Neural cell (in vitro differentiated cells): ENCODE measurements around the gene LSM10. TPM values are rescaled to one million over a fixed set of nuclear protein-coding genes. Genes with fewer than 3 reads are reported as not detected.

Experiments used
- H2AFZ ChIP-seq: fragments of 200-600, 300-800 bp; sonication (generic), shearing (Covaris generic); 2 replicates; pipeline ENCODE4 v1.6.0; 2014; ENCODE audit warnings: low read depth, mild to moderate bottlenecking, antibody characterized with exemption, low read length, moderate library complexity
- H3F3A ChIP-seq: fragments of 200-600 bp; shearing (Covaris generic); 2 replicates; pipeline ENCODE4 v1.6.1; 2016; ENCODE audit warnings: mild to moderate bottlenecking, moderate library complexity, mixed read lengths, antibody characterized with exemption, low read length; ENCODE audit not compliant: insufficient read depth, poor library complexity, severe bottlenecking
- H3K27ac ChIP-seq: fragments of 200-600, 300-800 bp; sonication (generic), shearing (Covaris generic); 2 replicates; pipeline ENCODE4 v1.5.1; 2014; ENCODE audit warnings: mild to moderate bottlenecking, low read length, moderate library complexity
- H3K27me3 ChIP-seq: fragments of 300-800, 200-600 bp; sonication (generic), shearing (Covaris generic); 2 replicates; pipeline ENCODE4 v1.6.0; 2014; ENCODE audit warnings: mild to moderate bottlenecking, low read depth, low read length, moderate library complexity; ENCODE audit not compliant: insufficient read depth
- H3K36me3 ChIP-seq: fragments of 300-800, 200-600 bp; sonication (generic), shearing (Covaris generic); 2 replicates; pipeline ENCODE4 v1.5.1; 2014; ENCODE audit warnings: mild to moderate bottlenecking, antibody characterized with exemption, low read length, moderate library complexity; ENCODE audit not compliant: insufficient read depth
- H3K4me2 ChIP-seq: fragments of 300-800, 200-600 bp; sonication (generic), shearing (Covaris generic); 2 replicates; pipeline ENCODE4 v1.6.0; 2014; ENCODE audit warnings: mild to moderate bottlenecking, low read length
- H3K4me3 ChIP-seq: fragments of 300-800, 200-600 bp; sonication (generic), shearing (Covaris generic); 2 replicates; pipeline ENCODE4 v1.5.1; 2014; ENCODE audit warnings: mild to moderate bottlenecking, low read length, moderate library complexity
- H3K79me2 ChIP-seq: fragments of 200-600 bp; shearing (Covaris generic); replicated peaks from 2 replicates; pipeline ENCODE4 v1.6.0; 2014; ENCODE audit warnings: mild to moderate bottlenecking, low read length, moderate library complexity; ENCODE audit not compliant: insufficient read depth
- H3K9ac ChIP-seq: fragments of 300-800, 200-600 bp; sonication (generic), shearing (Covaris generic); 2 replicates; pipeline ENCODE4 v1.6.1; 2016; ENCODE audit warnings: mild to moderate bottlenecking, low read length, mixed read lengths
- H3K9me2 ChIP-seq: fragments of 200-600 bp; shearing (Covaris generic); 2 replicates; pipeline ENCODE4 v1.6.1; 2016; ENCODE audit warnings: mild to moderate bottlenecking, low read length, mixed read lengths; ENCODE audit not compliant: insufficient read depth
- H3K9me3 ChIP-seq: fragments of 200-600, 300-800 bp; sonication (generic), shearing (Covaris generic); 2 replicates; pipeline ENCODE4 v1.6.1; 2016; ENCODE audit warnings: mild to moderate bottlenecking, mixed run types, low read length, moderate library complexity, mixed read lengths
- H4K20me1 ChIP-seq: fragments of 200-600 bp; shearing (Covaris generic); 2 replicates; pipeline ENCODE4 v1.6.1; 2016; ENCODE audit warnings: mild to moderate bottlenecking, mixed run types; ENCODE audit not compliant: insufficient read depth
- EP300 ChIP-seq: fragments of 450-650 bp; conservative IDR thresholded peaks from 2 replicates; pipeline ENCODE4 v1.6.1; 2014; ENCODE audit warnings: antibody characterized with exemption, mild to moderate bottlenecking, moderate library complexity; ENCODE audit not compliant: poor library complexity, severe bottlenecking
- EZH2 ChIP-seq: fragments of 200-600, 300-800 bp; shearing (Covaris generic), sonication (generic); IDR thresholded peaks from 2 replicates; pipeline ENCODE4 v1.6.1; 2014; ENCODE audit warnings: antibody characterized with exemption, low read length, borderline replicate concordance, mild to moderate bottlenecking; ENCODE audit not compliant: insufficient read depth, poor library complexity, severe bottlenecking
- MXI1 ChIP-seq: fragments of 450-650 bp; conservative IDR thresholded peaks from 2 replicates; pipeline ENCODE4 v1.6.1; 2014; ENCODE audit warnings: antibody characterized with exemption, mild to moderate bottlenecking; ENCODE audit not compliant: poor library complexity, severe bottlenecking
- POLR2AphosphoS5 ChIP-seq: IDR thresholded peaks from 2 replicates; pipeline ENCODE4 v1.6.1; 2012
- RAD21 ChIP-seq: fragments of 450-650 bp; conservative IDR thresholded peaks from 2 replicates; pipeline ENCODE4 v1.6.1; 2014; ENCODE audit warnings: antibody characterized with exemption, mild to moderate bottlenecking, moderate library complexity
- SMC3 ChIP-seq: fragments of 450-650 bp; conservative IDR thresholded peaks from 2 replicates; pipeline ENCODE4 v1.6.1; 2014; ENCODE audit warnings: antibody characterized with exemption, mild to moderate bottlenecking, moderate library complexity; ENCODE audit not compliant: poor library complexity
- TAF1 ChIP-seq: IDR thresholded peaks from 2 replicates; pipeline ENCODE4 v1.6.1; 2012; ENCODE audit warnings: low read depth
- polyA plus RNA-seq: library from polyadenylated mRNA; depleted of rRNA; stranded (reverse); fragments of >200 nt; gene quantifications from 2 replicates; pipeline ENCODE4 v1.2.3, GENCODE V29; 2014
- small RNA-seq, 3 experiments: library from RNA; depleted of rRNA; stranded (forward); fragments of <200 nt; gene quantifications; one replicate each; pipeline ENCODE3, GENCODE V24; 2012
- TF ChIP-seq, protein P1 (sequence below): IDR thresholded peaks from 2 replicates; pipeline ENCODE4 v1.6.1; 2012; ENCODE audit warnings: borderline replicate concordance
- TF ChIP-seq, protein P2 (sequence below): fragments of 450-650 bp; IDR thresholded peaks from 2 replicates; pipeline ENCODE4 v1.5.1; 2014; ENCODE audit warnings: antibody characterized with exemption, mild to moderate bottlenecking, moderate library complexity; ENCODE audit not compliant: poor library complexity, severe bottlenecking

LSM10 gene
- polyA plus RNA-seq, 1 donor from 2014 or later = 1.3 TPM

DNA sequence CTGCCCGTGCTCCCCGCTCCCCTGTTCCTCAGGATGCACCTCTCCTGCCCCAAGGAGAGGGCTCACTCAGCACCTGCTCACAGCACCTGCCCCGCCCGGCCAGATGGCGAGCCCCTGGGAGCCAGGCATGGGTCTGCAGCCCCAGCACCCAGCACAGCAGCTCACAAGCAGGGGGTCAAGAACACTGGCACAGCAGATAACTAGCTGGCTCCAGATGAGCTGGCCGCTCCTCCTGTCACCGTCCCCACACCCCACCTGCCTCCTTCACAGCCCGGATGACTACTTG is 53.4 kb downstream of the LSM10 start:
- Histone ChIP-seq H3K27ac (no peak overlapping the region), H3K4me2 (no peak overlapping the region), H2AFZ (no peak overlapping the region), H3K9me3 (no peaks in the 10 kb centered on the region), H3K9me2 (no peaks in the 10 kb centered on the region), H3K36me3 (peaks cover 5% of the 10 kb centered on the region), H3F3A (no peaks in the 10 kb centered on the region), H4K20me1 (no peaks in the 10 kb centered on the region), H3K4me3 (no peak overlapping the region), H3K27me3 (no peaks in the 10 kb centered on the region), H3K9ac (no peak overlapping the region), H3K79me2 (no peaks in the 10 kb centered on the region)
- TF ChIP-seq, protein P1, sequence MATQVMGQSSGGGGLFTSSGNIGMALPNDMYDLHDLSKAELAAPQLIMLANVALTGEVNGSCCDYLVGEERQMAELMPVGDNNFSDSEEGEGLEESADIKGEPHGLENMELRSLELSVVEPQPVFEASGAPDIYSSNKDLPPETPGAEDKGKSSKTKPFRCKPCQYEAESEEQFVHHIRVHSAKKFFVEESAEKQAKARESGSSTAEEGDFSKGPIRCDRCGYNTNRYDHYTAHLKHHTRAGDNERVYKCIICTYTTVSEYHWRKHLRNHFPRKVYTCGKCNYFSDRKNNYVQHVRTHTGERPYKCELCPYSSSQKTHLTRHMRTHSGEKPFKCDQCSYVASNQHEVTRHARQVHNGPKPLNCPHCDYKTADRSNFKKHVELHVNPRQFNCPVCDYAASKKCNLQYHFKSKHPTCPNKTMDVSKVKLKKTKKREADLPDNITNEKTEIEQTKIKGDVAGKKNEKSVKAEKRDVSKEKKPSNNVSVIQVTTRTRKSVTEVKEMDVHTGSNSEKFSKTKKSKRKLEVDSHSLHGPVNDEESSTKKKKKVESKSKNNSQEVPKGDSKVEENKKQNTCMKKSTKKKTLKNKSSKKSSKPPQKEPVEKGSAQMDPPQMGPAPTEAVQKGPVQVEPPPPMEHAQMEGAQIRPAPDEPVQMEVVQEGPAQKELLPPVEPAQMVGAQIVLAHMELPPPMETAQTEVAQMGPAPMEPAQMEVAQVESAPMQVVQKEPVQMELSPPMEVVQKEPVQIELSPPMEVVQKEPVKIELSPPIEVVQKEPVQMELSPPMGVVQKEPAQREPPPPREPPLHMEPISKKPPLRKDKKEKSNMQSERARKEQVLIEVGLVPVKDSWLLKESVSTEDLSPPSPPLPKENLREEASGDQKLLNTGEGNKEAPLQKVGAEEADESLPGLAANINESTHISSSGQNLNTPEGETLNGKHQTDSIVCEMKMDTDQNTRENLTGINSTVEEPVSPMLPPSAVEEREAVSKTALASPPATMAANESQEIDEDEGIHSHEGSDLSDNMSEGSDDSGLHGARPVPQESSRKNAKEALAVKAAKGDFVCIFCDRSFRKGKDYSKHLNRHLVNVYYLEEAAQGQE = no peak
- no peak for TF ChIP-seq EP300
- TF ChIP-seq MXI1 = no peak
- TF ChIP-seq, protein P2, sequence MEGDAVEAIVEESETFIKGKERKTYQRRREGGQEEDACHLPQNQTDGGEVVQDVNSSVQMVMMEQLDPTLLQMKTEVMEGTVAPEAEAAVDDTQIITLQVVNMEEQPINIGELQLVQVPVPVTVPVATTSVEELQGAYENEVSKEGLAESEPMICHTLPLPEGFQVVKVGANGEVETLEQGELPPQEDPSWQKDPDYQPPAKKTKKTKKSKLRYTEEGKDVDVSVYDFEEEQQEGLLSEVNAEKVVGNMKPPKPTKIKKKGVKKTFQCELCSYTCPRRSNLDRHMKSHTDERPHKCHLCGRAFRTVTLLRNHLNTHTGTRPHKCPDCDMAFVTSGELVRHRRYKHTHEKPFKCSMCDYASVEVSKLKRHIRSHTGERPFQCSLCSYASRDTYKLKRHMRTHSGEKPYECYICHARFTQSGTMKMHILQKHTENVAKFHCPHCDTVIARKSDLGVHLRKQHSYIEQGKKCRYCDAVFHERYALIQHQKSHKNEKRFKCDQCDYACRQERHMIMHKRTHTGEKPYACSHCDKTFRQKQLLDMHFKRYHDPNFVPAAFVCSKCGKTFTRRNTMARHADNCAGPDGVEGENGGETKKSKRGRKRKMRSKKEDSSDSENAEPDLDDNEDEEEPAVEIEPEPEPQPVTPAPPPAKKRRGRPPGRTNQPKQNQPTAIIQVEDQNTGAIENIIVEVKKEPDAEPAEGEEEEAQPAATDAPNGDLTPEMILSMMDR = no peak
- TF ChIP-seq POLR2AphosphoS5 = no peak
- TF ChIP-seq TAF1 = no peak
- no peak for TF ChIP-seq SMC3
- no peak for TF ChIP-seq EZH2
- no peak for TF ChIP-seq RAD21

DNA sequence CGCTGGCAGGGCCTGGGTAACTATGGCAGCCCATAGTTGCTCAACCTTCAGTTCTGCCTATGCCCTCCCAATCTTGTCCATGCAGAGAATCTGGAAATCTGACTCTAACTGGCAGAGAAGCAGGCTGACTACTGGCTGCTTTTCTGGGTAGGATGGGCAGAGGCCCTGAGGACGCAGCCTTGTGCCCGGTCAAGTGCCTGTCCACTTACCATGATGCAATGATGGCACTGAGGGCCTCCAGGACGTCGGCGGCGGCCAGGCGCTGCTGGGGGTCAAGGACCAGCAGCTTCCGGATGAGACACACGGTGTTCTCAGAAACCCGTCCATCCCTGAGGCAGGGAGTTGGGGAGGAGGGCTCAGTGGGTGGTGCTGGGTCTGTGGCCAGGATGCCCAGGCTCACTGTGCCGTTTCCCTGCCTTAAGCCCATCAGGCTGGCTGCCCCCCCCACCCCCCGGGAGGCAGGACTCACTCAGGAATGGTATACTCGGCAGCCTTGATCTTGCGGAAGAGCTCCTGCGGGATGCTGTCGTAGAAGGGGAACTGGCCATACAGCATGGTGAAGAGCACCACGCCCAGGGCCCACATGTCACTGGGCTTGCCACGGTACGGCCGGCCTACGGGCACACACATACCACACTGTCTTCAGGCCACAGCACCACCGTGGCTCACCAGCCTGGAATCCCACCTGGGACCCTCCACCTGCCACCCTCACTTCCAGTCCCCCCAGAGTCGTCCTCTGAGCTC is 53.9 kb downstream of the LSM10 start:
- H3K36me3 ChIP-seq = peaks cover 5% of the 10 kb centered on the region
- no peaks in the 10 kb centered on the region for H4K20me1 ChIP-seq
- no peaks in the 10 kb centered on the region for H3K79me2 ChIP-seq
- H2AFZ ChIP-seq = no peak overlapping the region
- H3K27ac ChIP-seq = no peak overlapping the region
- no peak overlapping the region for H3K9ac ChIP-seq
- H3K9me2 ChIP-seq = no peaks in the 10 kb centered on the region
- no peak overlapping the region for H3K4me3 ChIP-seq
- TF ChIP-seq POLR2AphosphoS5 (no peak), SMC3 (no peak)
- no peaks in the 10 kb centered on the region for H3F3A ChIP-seq
- no peaks in the 10 kb centered on the region for H3K9me3 ChIP-seq
- H3K4me2 ChIP-seq = no peak overlapping the region
- no peaks in the 10 kb centered on the region for H3K27me3 ChIP-seq

Small RNA genes lying within 50 kb of the gene (small RNA-seq; reads per million reads assigned to genes)
- 0.03 to 3.3 (median 0.16) reads per million in 3 experiments for gene RNU4-27P
- 48.5 to 74.8 (median 58.9) reads per million in 3 experiments for gene SNORA63C

Other genes with a start within 250 kb of the LSM10 start
- gene TRAPPC3, start 248.4 kb downstream of the LSM10 start, polyA plus RNA-seq = 236 and 278 TPM in 2 replicates
- gene MAP7D1, start 241.7 kb downstream of the LSM10 start, polyA plus RNA-seq = 142 and 156 TPM in 2 replicates
- 54.4 and 55.8 TPM in 2 replicates for gene THRAP3, start 173.5 kb downstream of the LSM10 start, polyA plus RNA-seq
- 2.6 and 2.8 TPM in 2 replicates for gene SH3D21, start 91.5 kb downstream of the LSM10 start, polyA plus RNA-seq
- 0.25 and 2.1 TPM in 2 replicates for gene EVA1B, start 74.3 kb downstream of the LSM10 start, polyA plus RNA-seq
- gene STK40, start 12.0 kb downstream of the LSM10 start, polyA plus RNA-seq = 8.4 and 10.5 TPM in 2 replicates
- gene OSCP1, start 52.5 kb upstream of the LSM10 start, polyA plus RNA-seq = 16.2 and 20.7 TPM in 2 replicates
- 64.7 and 65.6 TPM in 2 replicates for gene MRPS15, start 66.5 kb upstream of the LSM10 start, polyA plus RNA-seq
- gene CSF3R, start 85.0 kb upstream of the LSM10 start, polyA plus RNA-seq = not detected in 2 replicates